Heart left ventricle (tissue), 13 donors: ENCODE data around the gene OR52B4.
A peak's percentile ranks its signal among the peaks of the same experiment; 100 is the strongest.

ENCODE experiments used
- CTCF ChIP-seq, 12 donors: fragments of 200-600 bp; sonication (generic) in 4 of 12; IDR thresholded peaks; one replicate each; pipeline versions ENCODE4 v1.5.0 to v1.8.0; 2018 to 2022; ENCODE audit warnings: antibody characterized with exemption in 12 of 12, mild to moderate bottlenecking in 5 of 12
- POLR2A ChIP-seq, 2 donors: fragments of 450-650 bp; IDR thresholded peaks; one replicate each; pipeline ENCODE4 v1.6.1; 2017; ENCODE audit warnings: antibody characterized with exemption in 2 of 2, mild to moderate bottlenecking in 2 of 2, moderate library complexity in 2 of 2
- donor health status: ischemic (EF 13 %, LVEDD 7.1; RV severe dilation, severe dysfunction).
- donor health status: DM: no; HTN: yes; CAD: no.
- donor health status: DM: no; HTN: no; CAD: no.
- donor health status: ischemic (EF 25% LVEDD 6.9; RV normal size, moderate dysfunction).
- donor health status: ischemic (EF 25% LVEDD 5.7; RV mildly dilated, moderate dysfunction).
- donor health status: ischemic (EF 35%, LVEDD 5.7; RV mildly dilated, moderate dysfunction).
- donor health status: nonischemic (EF 11% LVEDD 7.7; RV severe dilation, severe dysfunction).
- donor health status: DM: yes; HTN: yes; CAD: no.
- donor health status: PGD.
- donor health status: ischemic (EF 29% LVEDD 5.4; RV normal size, mild dysfunction).
- donor health status: nonischemic (EF 23%, LVEDD 6.1; RV moderate dilation, normal function).

DNA sequence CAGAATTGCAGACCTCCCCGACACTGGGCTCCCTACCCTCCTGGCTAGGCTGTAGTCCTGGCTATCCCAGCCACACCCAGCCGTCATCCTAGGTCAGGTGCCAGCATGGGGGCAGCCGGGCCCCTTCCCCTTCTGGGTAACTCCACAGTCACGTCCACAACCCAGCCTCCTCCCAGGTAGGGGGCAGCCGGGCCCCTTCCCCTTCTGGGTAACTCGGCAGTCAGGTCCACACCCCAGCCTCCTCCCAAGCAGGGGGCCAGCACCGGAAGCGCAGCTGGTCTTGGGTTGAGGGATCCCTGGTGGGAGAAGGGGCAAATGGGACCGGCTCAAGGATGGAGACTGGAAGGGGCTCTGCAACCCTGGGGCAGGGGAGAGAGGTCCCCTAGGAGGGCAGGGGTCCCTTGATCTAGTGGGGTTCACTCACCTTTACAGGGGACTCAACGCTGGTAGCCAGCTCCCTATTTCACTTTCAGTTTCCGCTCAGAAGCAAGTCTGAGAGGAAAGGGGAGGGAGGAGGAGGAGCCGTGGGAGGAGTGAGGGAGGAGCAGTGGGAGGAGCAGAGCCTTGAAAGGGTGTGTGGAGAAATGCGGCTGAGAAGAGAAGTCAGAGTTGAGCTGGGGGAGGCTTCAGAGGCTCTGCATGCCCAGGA lies 25.1 kb upstream of the OR52B4 start, which contains the start of gene TRIM21:
- TF ChIP-seq POLR2A (IDR thresholded peaks at IDR 0.05) = peak in 1 of 2 donors; percentile 69
- TF ChIP-seq CTCF (IDR thresholded peaks at IDR 0.05) = no peak
